Natural killer cell (primary cell): ENCODE data around the gene RIGI. TPM values are rescaled to one million over a fixed set of nuclear protein-coding genes. Genes with fewer than 3 reads are reported as not detected.

Source experiments
- ATAC-seq, 3 donors: fragments of 150-1000 bp in 2 of 3; fragments of 200-7000 bp in 1 of 3; cut with Tn5 transposase; 1 replicate in 1 of 3; 2 replicates in 2 of 3; pipeline ENCODE4 v1.10.0; 2021; ENCODE audit warnings: mild to moderate bottlenecking in 2 of 3, moderate library complexity in 2 of 3
- DNase-seq, 2 donors: peaks; one replicate each; pipeline versions ENCODE4 v3.0.0 to v3.0.0-alpha.2; 2013 to 2021; ENCODE audit warnings: mixed read lengths in 1 of 2
- H3K27ac ChIP-seq: one replicate; pipeline ENCODE4 v1.5.1; 2013; ENCODE audit warnings: mild to moderate bottlenecking, low read length
- H3K27me3 ChIP-seq: one replicate; pipeline ENCODE4 v1.6.1; 2013; ENCODE audit warnings: low read length; ENCODE audit not compliant: control insufficient read depth, insufficient read depth
- H3K36me3 ChIP-seq: one replicate; pipeline ENCODE4 v1.6.1; 2013; ENCODE audit warnings: low read length; ENCODE audit not compliant: control insufficient read depth, insufficient read depth
- H3K4me1 ChIP-seq: one replicate; pipeline ENCODE4 v1.6.1; 2013; ENCODE audit warnings: low read length; ENCODE audit not compliant: control insufficient read depth, insufficient read depth
- H3K4me3 ChIP-seq: one replicate; pipeline ENCODE4 v1.5.1; 2013; ENCODE audit warnings: low read length
- H3K9me3 ChIP-seq: one replicate; pipeline ENCODE4 v1.6.1; 2013; ENCODE audit warnings: low read length; ENCODE audit not compliant: control insufficient read depth, insufficient read depth
- H3K27ac Mint-ChIP-seq, 2 donors: one replicate each; pipeline ENCODE4 v1.8.0; 2022; ENCODE audit warnings: mild to moderate bottlenecking in 2 of 2, mixed read lengths in 2 of 2, moderate library complexity in 1 of 2
- H3K27me3 Mint-ChIP-seq, 2 donors: one replicate each; pipeline ENCODE4 v1.8.0; 2022; ENCODE audit warnings: low read depth in 2 of 2, mixed read lengths in 2 of 2
- H3K36me3 Mint-ChIP-seq: one replicate; pipeline ENCODE4 v1.8.0; 2022; ENCODE audit warnings: mixed read lengths
- H3K4me1 Mint-ChIP-seq, 2 donors: one replicate each; pipeline ENCODE4 v1.8.0; 2022; ENCODE audit warnings: mixed read lengths in 2 of 2
- H3K4me3 Mint-ChIP-seq: one replicate; pipeline ENCODE4 v1.8.0; 2022; ENCODE audit warnings: mild to moderate bottlenecking, moderate library complexity, mixed read lengths
- H3K9me3 Mint-ChIP-seq, 2 donors: one replicate each; pipeline ENCODE4 v1.8.0; 2022; ENCODE audit warnings: mixed read lengths in 2 of 2
- CTCF ChIP-seq: fragments of 200-600 bp; IDR thresholded peaks from one replicate; pipeline ENCODE4 v1.8.0; 2022; ENCODE audit warnings: antibody characterized with exemption
- WGBS: methylation state at CpG from one replicate; pipeline ENCODE4 v1.1.7; 2013; ENCODE audit warnings: missing lambda C conversion rate; ENCODE audit not compliant: insufficient coverage; 5-methylcytosine and 5-hydroxymethylcytosine counted together
- intact Hi-C: fragments of 100-400 bp; cut with micrococcal nuclease; formaldehyde crosslinking; loops from one replicate; pipeline ENCODE4 v1.14.2; 2022
- total RNA-seq, 4 donors: library from RNA; stranded (reverse); fragments of 120-200 nt in 1 of 4; gene quantifications; one replicate each; pipeline versions ENCODE4 v1.2.3 to v1.2.4, GENCODE V29; 2013 to 2022

Gene RIGI
- total RNA-seq, 3 donors from 2014 or later (not counting 1 experiment from before 2014, with no cell fraction given): 13.8 to 21.3 (median 15.7) TPM

- 94% methylated on average over 4 of the region's 4 CpGs for WGBS
- Mint-ChIP-seq H3K27me3 (no peaks in the 10 kb centered on the region), H3K9me3 (no peaks in the 10 kb centered on the region), H3K4me1 (peaks cover 11 to 15% of the 10 kb centered on the region in 2 donors), H3K36me3 (peaks cover 14% of the 10 kb centered on the region), H3K4me3 (no peak overlapping the region), H3K27ac (no peak overlapping the region)
- no peak overlapping the region for H3K27ac ChIP-seq
- no peak overlapping the region for H3K4me3 ChIP-seq
- H3K27me3 ChIP-seq: no peaks in the 10 kb centered on the region
- no peak for ATAC-seq
- DNase-seq: no peak
- H3K4me1 ChIP-seq: no peaks in the 10 kb centered on the region
- no peak for TF ChIP-seq CTCF
- no peaks in the 10 kb centered on the region for H3K9me3 ChIP-seq
- H3K36me3 ChIP-seq: peaks cover 23% of the 10 kb centered on the region
- intact Hi-C loops: no loop called here
These were observed 17.1 kb upstream of the RIGI start for GRCh38 chr9:32543047-32543446.

GRCh38 chr9:32533816-32534215 lies 7.8 kb upstream of the RIGI start:
- no peak overlapping the region for H3K27ac Mint-ChIP-seq
- H3K9me3 Mint-ChIP-seq: no peaks in the 10 kb centered on the region
- no peak overlapping the region for H3K4me3 Mint-ChIP-seq
- H3K9me3 ChIP-seq: no peaks in the 10 kb centered on the region
- no peaks in the 10 kb centered on the region for H3K27me3 ChIP-seq
- intact Hi-C loops: no loop called here
- no peaks in the 10 kb centered on the region for H3K4me1 Mint-ChIP-seq
- H3K27me3 Mint-ChIP-seq: no peaks in the 10 kb centered on the region
- no peak overlapping the region for H3K27ac ChIP-seq
- no peak for TF ChIP-seq CTCF
- DNase-seq: no peak
- no peak overlapping the region for H3K4me3 ChIP-seq
- 97% methylated on average over 4 of the region's 4 CpGs for WGBS
- no peaks in the 10 kb centered on the region for H3K4me1 ChIP-seq
- ATAC-seq: no peak
- no peaks in the 10 kb centered on the region for H3K36me3 Mint-ChIP-seq
- H3K36me3 ChIP-seq: no peaks in the 10 kb centered on the region

DNA sequence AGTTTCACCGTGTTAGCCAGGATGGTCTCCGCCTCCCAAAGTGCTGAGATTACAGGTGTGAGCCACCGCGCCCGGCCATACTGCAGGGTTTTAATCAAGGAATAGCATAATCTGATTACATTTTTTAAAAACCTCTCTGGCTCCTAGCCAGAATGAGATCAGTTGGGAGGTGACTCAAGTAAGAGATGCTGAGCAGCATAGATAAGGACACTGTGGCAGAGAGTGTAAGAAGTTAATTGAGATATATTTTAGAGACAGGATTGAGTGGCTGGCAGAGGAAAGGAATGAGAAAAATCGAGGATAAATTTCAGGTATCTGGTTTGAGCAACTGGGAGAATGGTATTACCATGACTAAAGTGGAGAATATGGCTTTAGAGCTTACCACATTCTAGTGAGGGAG lies 7.3 kb upstream of the RIGI start:
- Histone ChIP-seq H3K27me3 (no peaks in the 10 kb centered on the region), H3K4me3 (no peak overlapping the region), H3K9me3 (no peaks in the 10 kb centered on the region), H3K27ac (no peak overlapping the region), H3K36me3 (no peaks in the 10 kb centered on the region), H3K4me1 (no peaks in the 10 kb centered on the region)
- Mint-ChIP-seq H3K36me3 (no peaks in the 10 kb centered on the region), H3K9me3 (no peaks in the 10 kb centered on the region), H3K27ac (no peak overlapping the region), H3K4me1 (no peaks in the 10 kb centered on the region), H3K4me3 (no peak overlapping the region), H3K27me3 (no peaks in the 10 kb centered on the region)
- intact Hi-C loops: no loop called here
- no peak for TF ChIP-seq CTCF
- 98% methylated on average over 6 of the region's 6 CpGs for WGBS
- DNase-seq (no peak), ATAC-seq (no peak)

DNA sequence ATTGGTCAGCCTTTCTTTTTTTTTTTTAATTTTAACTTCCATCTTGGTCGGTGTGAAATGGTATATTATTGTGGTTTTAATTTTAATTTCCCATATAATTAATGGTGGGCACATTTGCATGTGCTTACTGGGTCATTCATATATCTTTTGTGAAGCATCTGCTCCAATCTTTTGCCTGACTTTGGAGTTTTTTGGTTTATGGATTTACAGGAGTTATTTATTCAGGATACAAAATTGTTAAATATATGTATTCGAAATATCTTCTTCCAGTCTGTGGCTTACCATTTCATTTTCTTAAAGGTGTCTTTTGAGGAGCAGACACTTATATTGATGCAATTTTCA lies 682 bp upstream of the RIGI start:
- H3K9me3 Mint-ChIP-seq: no peaks in the 10 kb centered on the region
- no CpG with 5 or more reads among the region's 2 CpGs for WGBS
- no peaks in the 10 kb centered on the region for H3K9me3 ChIP-seq
- H3K4me1 Mint-ChIP-seq: peaks cover 48 to 51% of the 10 kb centered on the region in 2 donors
- H3K36me3 Mint-ChIP-seq: no peaks in the 10 kb centered on the region
- no peaks in the 10 kb centered on the region for H3K27me3 ChIP-seq
- no peaks in the 10 kb centered on the region for H3K36me3 ChIP-seq
- no peaks in the 10 kb centered on the region for H3K27me3 Mint-ChIP-seq
- peak overlapping the region; percentile 79 to 96 for H3K27ac Mint-ChIP-seq
- H3K4me1 ChIP-seq: peaks cover 12% of the 10 kb centered on the region
- TF ChIP-seq CTCF: no peak
- no peak for ATAC-seq
- intact Hi-C loops: loop anchor here (1.0 kb wide), 3 partner anchors 24 to 147 kb away; no protein-coding TSS in a partner anchor
- H3K4me3 ChIP-seq: peak overlapping the region; percentile 92
- peak overlapping the region; percentile 87 for H3K27ac ChIP-seq
- no peak for DNase-seq
- peak overlapping the region; percentile 93 for H3K4me3 Mint-ChIP-seq
